Stimulated activated CD4-positive, alpha-beta T cell treated with anti-CD3 and anti-CD28 coated beads, Interleukin-1b, Interleukin-23, amount 100 ng/mL, for 4 hours (primary cell): ENCODE data around the gene WDR91.

Source experiments
- DNase-seq, 2 donors: peaks; one replicate each; pipeline ENCODE4 v3.0.0-alpha.2; 2020; ENCODE audit warnings: low read depth in 2 of 2

Gene WDR91

GRCh38 chr7:135197906-135198655, 13.2 kb downstream of the WDR91 start:
- no peak for DNase-seq

- DNase-seq, result no peak
These were observed 14.0 kb downstream of the WDR91 start for GRCh38 chr7:135197343-135197742.

GRCh38 chr7:135195968-135196629, 15.2 kb downstream of the WDR91 start:
- DNase-seq, result no peak

GRCh38 chr7:135195156-135195555, 16.2 kb downstream of the WDR91 start:
- DNase-seq, result no peak

GRCh38 chr7:135194494-135195095, 16.7 kb downstream of the WDR91 start:
- DNase-seq, result no peak

- DNase-seq, result no peak
These were observed 17.7 kb downstream of the WDR91 start for GRCh38 chr7:135193615-135194081.

DNA sequence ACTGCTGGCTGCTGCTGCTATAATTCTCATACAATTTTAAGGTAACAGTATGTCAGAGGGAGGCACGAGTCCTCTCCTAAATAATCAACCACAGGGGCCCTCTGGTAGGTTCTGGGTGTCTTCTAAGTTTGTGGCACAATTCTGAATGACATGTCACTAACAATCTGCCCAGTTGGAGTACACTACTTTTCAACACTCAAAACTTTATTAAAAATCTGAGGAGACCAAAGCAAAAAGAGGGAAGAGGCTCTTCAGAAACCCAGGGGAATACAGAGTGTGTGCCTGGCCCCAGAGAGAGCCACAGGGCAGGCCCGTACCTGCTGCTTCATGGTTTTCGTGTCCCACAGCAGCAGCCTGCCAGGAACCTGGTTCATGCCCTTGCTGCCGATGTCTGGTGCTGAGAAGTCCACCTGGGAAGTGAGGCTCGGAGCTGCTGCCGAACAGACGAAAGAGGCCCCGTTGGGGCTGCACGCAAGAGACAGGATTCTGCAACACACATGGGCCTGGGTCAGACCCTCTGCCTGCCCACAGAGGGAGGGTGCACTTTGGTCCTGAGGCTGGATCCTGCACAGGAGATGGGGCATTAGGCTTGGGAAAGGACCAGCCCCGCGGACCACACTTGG, 18.3 kb downstream of the WDR91 start:
- DNase-seq, result no peak

DNA sequence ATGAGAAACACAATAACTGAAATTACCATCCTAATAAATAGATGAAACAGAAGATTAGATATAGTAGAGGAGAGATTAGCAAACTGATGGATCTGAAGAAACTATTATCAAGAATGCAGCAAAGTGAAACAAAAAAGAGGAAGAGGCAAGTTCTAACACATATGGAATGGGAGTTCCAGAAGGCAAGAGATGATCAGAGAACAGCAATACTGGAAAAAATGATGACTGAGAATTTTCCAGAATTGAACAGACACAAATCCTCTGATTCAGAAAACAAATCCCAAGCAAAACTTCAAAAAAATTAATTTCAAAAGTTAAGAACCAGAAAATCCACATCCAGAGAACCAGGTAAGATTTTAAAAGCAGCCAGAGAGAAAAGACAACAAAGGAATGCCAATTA, 20.6 kb downstream of the WDR91 start:
- no peak for DNase-seq

GRCh38 chr7:135189961-135190360, 21.4 kb downstream of the WDR91 start:
- no peak for DNase-seq

DNA sequence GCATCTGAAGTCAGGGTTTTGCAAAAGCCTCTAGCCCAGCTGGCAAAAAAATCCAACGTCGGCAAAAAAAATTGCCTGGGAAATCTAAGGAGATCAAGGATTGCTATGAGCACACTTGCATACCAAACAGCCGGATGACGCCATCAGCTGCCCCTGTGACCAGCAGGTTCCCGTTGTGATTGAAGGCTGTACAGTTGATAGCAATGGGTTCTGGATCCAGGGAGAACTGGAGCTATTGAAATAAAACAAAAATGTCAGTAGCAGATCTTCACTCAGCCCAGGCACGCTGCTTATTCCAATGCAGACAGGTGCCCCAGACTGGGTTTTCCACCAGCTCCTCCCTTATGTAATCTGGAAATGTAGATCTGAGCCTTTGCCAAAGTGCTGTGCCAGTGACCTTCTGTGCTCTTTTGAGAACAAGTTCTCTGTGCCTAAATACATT, 22.1 kb downstream of the WDR91 start:
- no peak for DNase-seq

- DNase-seq, result no peak
These were observed 22.9 kb downstream of the WDR91 start for GRCh38 chr7:135188298-135188984.

DNA sequence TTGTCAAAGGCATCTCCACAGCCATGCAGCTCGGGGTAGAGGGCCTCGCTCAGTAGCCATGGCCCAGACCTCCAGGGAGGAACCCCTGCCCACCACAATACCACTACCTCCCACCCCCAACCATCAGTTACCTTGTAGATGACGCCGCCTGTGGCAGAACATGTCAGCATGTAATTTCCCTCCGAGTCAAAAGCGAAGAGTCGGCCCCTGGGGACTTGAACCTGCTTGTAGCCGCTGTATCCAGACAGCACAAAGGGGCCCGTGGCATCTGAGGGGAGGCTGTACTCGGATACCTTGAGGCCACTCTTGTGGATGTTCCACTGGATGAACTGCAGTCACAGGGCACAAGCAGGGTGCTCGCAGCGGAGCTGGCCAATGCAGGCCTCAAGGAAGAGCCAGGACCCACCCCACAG, 24.5 kb downstream of the WDR91 start:
- no peak for DNase-seq

- no peak for DNase-seq
These were observed 25.1 kb downstream of the WDR91 start for GRCh38 chr7:135186261-135186540.

DNA sequence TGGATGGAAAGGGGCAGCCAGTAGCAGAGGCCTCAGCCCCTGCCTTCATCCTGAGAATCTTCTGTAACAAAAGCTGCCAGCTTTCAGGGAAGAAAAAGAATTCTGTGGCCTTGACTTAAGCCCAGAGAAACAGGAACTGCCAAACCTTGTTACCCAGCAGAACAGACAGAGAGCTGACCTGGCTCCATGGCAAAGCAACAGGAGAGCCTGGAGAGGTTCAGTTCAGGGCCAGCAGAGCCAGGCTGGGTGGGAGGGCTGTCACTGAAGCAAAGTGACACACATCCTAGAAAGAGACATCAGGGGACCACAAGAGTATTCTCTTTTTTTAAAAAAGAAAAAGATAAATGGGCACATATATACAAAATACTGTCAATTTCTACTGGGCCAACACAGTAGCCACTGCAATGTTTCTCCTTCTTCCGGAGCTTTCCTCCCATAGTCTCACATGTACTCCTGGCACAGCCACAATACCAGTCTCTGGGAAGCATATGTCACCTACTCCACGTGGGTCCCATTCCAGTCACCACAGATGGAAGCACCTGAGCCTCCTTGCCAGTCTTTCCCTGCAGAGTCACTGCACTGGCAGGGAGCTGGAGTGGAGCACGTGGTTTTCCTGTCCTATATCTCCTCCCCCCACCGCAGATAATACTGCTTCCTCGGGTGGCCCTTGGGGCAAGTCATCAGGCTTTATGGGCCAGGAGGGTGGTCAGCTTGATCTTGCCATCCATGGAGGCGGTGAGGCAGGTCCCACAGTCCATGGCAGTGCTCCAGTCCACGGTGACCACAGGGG, 25.7 kb downstream of the WDR91 start:
- DNase-seq, result no peak

GRCh38 chr7:135184254-135184841, 27.0 kb downstream of the WDR91 start:
- no peak for DNase-seq

DNA sequence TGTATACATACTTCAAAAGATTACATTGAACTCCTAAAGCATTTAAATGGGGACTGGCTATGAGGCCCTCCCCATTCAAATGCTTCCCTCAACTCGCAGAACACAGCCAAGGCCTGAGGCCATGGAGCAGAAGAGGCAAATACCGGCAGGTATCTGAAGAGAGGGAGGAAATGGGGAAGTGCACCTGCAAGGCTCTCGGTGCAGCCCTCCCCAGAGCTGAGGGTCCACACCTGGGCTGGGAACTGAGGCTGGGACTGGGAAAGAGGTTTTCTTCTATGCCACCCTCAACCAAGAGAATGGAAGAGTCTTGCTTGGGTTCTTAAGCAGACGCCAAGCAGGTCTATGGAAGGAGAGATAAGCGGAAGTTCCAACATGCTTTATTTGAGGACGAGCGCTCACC, 27.8 kb downstream of the WDR91 start:
- no peak for DNase-seq

DNA sequence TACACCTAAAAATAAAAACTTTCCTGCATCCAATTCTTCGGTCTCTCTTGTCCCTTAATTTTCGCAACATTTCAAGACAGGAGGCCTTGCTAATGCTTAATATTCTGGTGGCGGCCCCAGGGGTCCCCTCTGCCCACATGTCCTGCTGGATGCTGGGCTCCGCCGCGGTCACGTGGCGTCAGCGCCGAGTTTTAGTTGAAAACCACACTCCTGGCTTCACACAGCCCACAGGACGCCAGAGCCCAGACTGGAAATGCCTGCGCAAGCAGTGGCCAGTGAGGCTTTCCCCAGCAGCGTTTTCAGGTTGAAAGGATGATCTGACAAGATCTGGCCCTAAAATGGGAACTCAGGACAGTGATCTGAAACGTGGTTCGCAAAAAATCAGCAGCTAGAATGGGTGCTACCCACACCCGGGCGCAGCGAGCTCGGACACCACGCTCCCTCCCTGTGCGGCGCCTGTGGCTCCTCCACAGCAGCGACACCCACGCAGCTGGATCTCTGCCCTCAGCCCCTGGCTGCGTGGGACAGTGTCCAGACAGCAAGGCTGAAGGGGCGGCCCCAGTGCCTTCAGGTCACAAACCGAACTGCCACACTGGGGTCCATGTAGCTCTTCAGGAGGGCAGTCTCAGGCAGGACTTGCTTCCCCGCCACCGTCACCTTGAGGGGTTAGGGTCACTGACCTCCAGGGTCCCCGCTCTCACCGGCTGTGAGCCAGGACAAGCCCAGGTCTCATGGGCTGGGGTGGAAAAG, 29.2 kb downstream of the WDR91 start:
- no peak for DNase-seq

GRCh38 chr7:135181261-135181928, 29.9 kb downstream of the WDR91 start:
- DNase-seq, result no peak

DNA sequence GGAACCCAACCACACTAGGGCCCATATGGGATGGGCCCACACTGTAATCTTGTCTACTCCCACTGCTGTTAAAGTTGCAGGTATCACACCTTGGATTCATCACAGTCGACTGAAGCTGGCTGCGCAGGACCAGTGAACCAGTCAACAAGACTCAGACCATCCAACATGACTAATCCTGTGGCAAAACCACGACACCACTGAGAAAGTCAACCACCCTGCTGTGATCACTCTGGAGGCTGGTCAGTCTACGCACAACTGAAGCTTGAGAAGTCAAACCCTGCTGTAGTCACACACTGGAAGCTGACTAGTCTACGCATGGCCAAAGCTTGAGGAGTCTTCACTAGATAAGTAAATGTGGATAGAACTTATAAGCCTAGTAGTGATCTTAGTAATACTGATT, 31.2 kb downstream of the WDR91 start:
- DNase-seq, result no peak
